ENCODE results near the gene CHAC1. TPM values are rescaled to one million over a fixed set of nuclear protein-coding genes. Genes with fewer than 3 reads are reported as not detected.

CHAC1 gene
- polyA plus RNA-seq, 2 of the 4 experiments (the other 2 are of a cell fraction): 4.9 to 22.2 TPM

GRCh38 chr15:40978562-40978961 is 25.3 kb downstream of the CHAC1 start:
- ATAC-seq: no peak
- FAIRE-seq: no peak

GRCh38 chr15:40981186-40981585 is 27.9 kb downstream of the CHAC1 start:
- H3K9me3 ChIP-seq: no peaks in the 10 kb centered on the region
- CTCF ChIA-PET: interaction anchor here (0.9 to 4.7 kb wide), 2 partner anchors 13 to 39 kb away, joined by 4 to 21 read pairs; no protein-coding TSS in a partner anchor
- TF ChIP-seq TP53 (CRISPR knock-in tag; IDR thresholded peaks at IDR 0.05) (no peak), RARB (CRISPR knock-in tag; IDR thresholded peaks at IDR 0.05) (no peak), BCL3 (IDR thresholded peaks at IDR 0.05) (no peak), KDM5A (IDR thresholded peaks at IDR 0.05) (no peak), MYC (IDR thresholded peaks at IDR 0.05; ENCODE audit: borderline replicate concordance, low read length) (no peak), HEYL (CRISPR knock-in tag; IDR thresholded peaks at IDR 0.05) (no peak), POLR2AphosphoS2 (conservative IDR thresholded peaks at IDR 0.05; ENCODE audit: low read length) (no peak), BHLHE40 (IDR thresholded peaks at IDR 0.05; ENCODE audit: low read depth, low read length) (no peak), JUN (IDR thresholded peaks at IDR 0.05) (no peak), HDAC2 (IDR thresholded peaks at IDR 0.05) (no peak), HMGXB4 (CRISPR knock-in tag; IDR thresholded peaks at IDR 0.05; ENCODE audit: borderline replicate concordance) (no peak), ZSCAN20 (CRISPR knock-in tag; IDR thresholded peaks at IDR 0.05) (no peak), CBX8 (IDR thresholded peaks at IDR 0.05) (no peak), SREBF2 (IDR thresholded peaks at IDR 0.05) (no peak), GATA3 (IDR thresholded peaks at IDR 0.05; ENCODE audit: borderline replicate concordance) (no peak), POLR2A (IDR thresholded peaks at IDR 0.05; ENCODE audit: low read length) (no peak), ELK1 (IDR thresholded peaks at IDR 0.05; ENCODE audit: low read depth, low read length) (no peak), ATOH8 (CRISPR knock-in tag; IDR thresholded peaks at IDR 0.05; ENCODE audit: low read depth) (no peak), ZC3H11A (IDR thresholded peaks at IDR 0.05) (no peak)
- H3K27ac ChIP-seq: no peak overlapping the region
- DNase-seq (ENCODE audit: low read depth in 1 of 2, low spot score in 1 of 2): no peak
- POLR2A ChIA-PET: no interaction called here
- no peak for ATAC-seq
- no peak overlapping the region for H3K4me2 ChIP-seq
- H3K4me1 ChIP-seq: no peaks in the 10 kb centered on the region
- no peak for FAIRE-seq
- no peak overlapping the region for H3K4me3 ChIP-seq
- 78% methylated on average over 3 of the region's 3 CpGs for WGBS (ENCODE audit: missing lambda C conversion rate)

More at GRCh38 chr15:40978562-40978961, 25.3 kb downstream of the CHAC1 start:
- DNase-seq (ENCODE audit: low read depth in 1 of 2, low spot score in 1 of 2): no peak
- Histone ChIP-seq H3K9me3 (no peaks in the 10 kb centered on the region), H3K4me2 (no peak overlapping the region), H3K27ac (no peak overlapping the region), H3K4me1 (no peaks in the 10 kb centered on the region), H3K4me3 (no peak overlapping the region)
- WGBS (ENCODE audit: missing lambda C conversion rate): 93% methylated on average over 4 of the region's 4 CpGs
- TF ChIP-seq HEYL (CRISPR knock-in tag; IDR thresholded peaks at IDR 0.05): no peak
- TF ChIP-seq SREBF2 (IDR thresholded peaks at IDR 0.05): no peak
- TF ChIP-seq ZSCAN20 (CRISPR knock-in tag; IDR thresholded peaks at IDR 0.05): no peak
- no peak for TF ChIP-seq BCL3 (IDR thresholded peaks at IDR 0.05)
- no peak for TF ChIP-seq PBX3 (IDR thresholded peaks at IDR 0.05)
- TF ChIP-seq HOXB13 (CRISPR knock-in tag; IDR thresholded peaks at IDR 0.05; ENCODE audit: low read depth): no peak
- no peak for TF ChIP-seq NFE2L2 (conservative IDR thresholded peaks at IDR 0.05; ENCODE audit: low read length)
- no peak for TF ChIP-seq KDM5A (IDR thresholded peaks at IDR 0.05)
- no peak for TF ChIP-seq EHF (CRISPR knock-in tag; IDR thresholded peaks at IDR 0.05)
- TF ChIP-seq ZNF302 (CRISPR knock-in tag; IDR thresholded peaks at IDR 0.05): no peak
- no peak for TF ChIP-seq JUNB (IDR thresholded peaks at IDR 0.05)
- no peak for TF ChIP-seq RAD21 (conservative IDR thresholded peaks at IDR 0.05 in 1 of 2, IDR thresholded peaks at IDR 0.05 in 1 of 2)
- no peak for TF ChIP-seq NPAS2 (CRISPR knock-in tag; IDR thresholded peaks at IDR 0.05; ENCODE audit: borderline replicate concordance)
- TF ChIP-seq RFX5 (IDR thresholded peaks at IDR 0.05): no peak
- TF ChIP-seq CBX2 (IDR thresholded peaks at IDR 0.05; ENCODE audit: borderline replicate concordance, low read depth): no peak
- POLR2A ChIA-PET: no interaction called here
- CTCF ChIA-PET: interaction anchor here (2.3 kb wide), 1 partner anchor 37 kb away, joined by 8 read pairs; no protein-coding TSS in a partner anchor
